ENCODE results near the gene SLC22A23. TPM values are rescaled to one million over a fixed set of nuclear protein-coding genes. Genes with fewer than 3 reads are reported as not detected.
A peak's percentile ranks its signal among the peaks of the same experiment; 100 is the strongest.

SLC22A23 gene
- polyA plus RNA-seq, 1 donor (not counting 4 experiments of a cell fraction or from before 2014, with no cell fraction given): 4.3 TPM

- Histone ChIP-seq H2AFZ (ENCODE audit: control insufficient read depth, low read length) (no peak overlapping the region), H4K20me1 (ENCODE audit: control insufficient read depth, extremely low read depth, insufficient read depth, low read length) (no peaks in the 10 kb centered on the region), H3K9ac (ENCODE audit: control insufficient read depth, extremely low read depth, insufficient read depth, low read length) (no peak overlapping the region), H3K27ac (ENCODE audit: control insufficient read depth, insufficient read depth, low read length) (no peak overlapping the region), H3K4me1 (ENCODE audit: control insufficient read depth, extremely low read depth, insufficient read depth, low read length) (peaks cover 19% of the 10 kb centered on the region), H3K27me3 (ENCODE audit: control insufficient read depth, extremely low read depth, insufficient read depth, low read length) (peaks cover 5% of the 10 kb centered on the region), H3K9me3 (ENCODE audit: control insufficient read depth, low read depth, low read length) (no peaks in the 10 kb centered on the region), H3K79me2 (ENCODE audit: control insufficient read depth, insufficient read depth, low read length) (no peaks in the 10 kb centered on the region), H3K36me3 (ENCODE audit: control insufficient read depth in 2 of 2, extremely low read depth in 1 of 2, insufficient read depth in 2 of 2, low read length in 2 of 2) (no peaks in the 10 kb centered on the region), H3K9me1 (ENCODE audit: control insufficient read depth, extremely low read depth, insufficient read depth, low read length) (no peaks in the 10 kb centered on the region), H3K4me2 (ENCODE audit: control insufficient read depth, extremely low read depth, insufficient read depth, low read depth, low read length) (peak overlapping the region; percentile 23), H3K4me3 (ENCODE audit: control insufficient read depth in 2 of 3, extremely low read depth in 1 of 3, insufficient read depth in 2 of 3, low read depth in 1 of 3, low read length in 3 of 3) (no peak overlapping the region)
- DNase-seq (ENCODE audit: low read depth, low spot score): no peak
- dilution Hi-C loops (cut with MboI; ENCODE audit: extremely low pct_ligation_motif_present, low sequenced_read_pairs): no loop called here
- FAIRE-seq: no peak
- no peak for TF ChIP-seq EZH2 (IDR thresholded peaks at IDR 0.05; ENCODE audit: low read length)
- no peak for TF ChIP-seq CTCF (optimal IDR thresholded peaks at IDR 0.05 in 1 of 3, IDR thresholded peaks at IDR 0.05 in 1 of 3, conservative IDR thresholded peaks at IDR 0.05 in 1 of 3; ENCODE audit: extremely low read depth in 1 of 3, insufficient read depth in 2 of 3, low read length in 3 of 3)
Observed at GRCh38 chr6:3252369-3252768, 204.5 kb downstream of the SLC22A23 start.

GRCh38 chr6:3251462-3252314 is 205.2 kb downstream of the SLC22A23 start:
- Histone ChIP-seq H4K20me1 (ENCODE audit: control insufficient read depth, extremely low read depth, insufficient read depth, low read length) (no peaks in the 10 kb centered on the region), H2AFZ (ENCODE audit: control insufficient read depth, low read length) (no peak overlapping the region), H3K4me2 (ENCODE audit: control insufficient read depth, extremely low read depth, insufficient read depth, low read depth, low read length) (peak overlapping the region; percentile 42), H3K36me3 (ENCODE audit: control insufficient read depth in 2 of 2, extremely low read depth in 1 of 2, insufficient read depth in 2 of 2, low read length in 2 of 2) (no peaks in the 10 kb centered on the region), H3K4me1 (ENCODE audit: control insufficient read depth, extremely low read depth, insufficient read depth, low read length) (peaks cover 22% of the 10 kb centered on the region), H3K9me3 (ENCODE audit: control insufficient read depth, low read depth, low read length) (no peaks in the 10 kb centered on the region), H3K27me3 (ENCODE audit: control insufficient read depth, extremely low read depth, insufficient read depth, low read length) (peaks cover 8% of the 10 kb centered on the region), H3K27ac (ENCODE audit: control insufficient read depth, insufficient read depth, low read length) (no peak overlapping the region), H3K79me2 (ENCODE audit: control insufficient read depth, insufficient read depth, low read length) (no peaks in the 10 kb centered on the region), H3K9me1 (ENCODE audit: control insufficient read depth, extremely low read depth, insufficient read depth, low read length) (no peaks in the 10 kb centered on the region), H3K9ac (ENCODE audit: control insufficient read depth, extremely low read depth, insufficient read depth, low read length) (no peak overlapping the region), H3K4me3 (ENCODE audit: control insufficient read depth in 2 of 3, extremely low read depth in 1 of 3, insufficient read depth in 2 of 3, low read depth in 1 of 3, low read length in 3 of 3) (no peak overlapping the region)
- FAIRE-seq (peak; percentile 65), DNase-seq (ENCODE audit: low read depth, low spot score) (peak; percentile 28)
- TF ChIP-seq CTCF (optimal IDR thresholded peaks at IDR 0.05 in 1 of 3, IDR thresholded peaks at IDR 0.05 in 1 of 3, conservative IDR thresholded peaks at IDR 0.05 in 1 of 3; ENCODE audit: extremely low read depth in 1 of 3, insufficient read depth in 2 of 3, low read length in 3 of 3) (peak; percentile 93 to 99 (median 95)), EZH2 (IDR thresholded peaks at IDR 0.05; ENCODE audit: low read length) (no peak)
- dilution Hi-C loops (cut with MboI; ENCODE audit: extremely low pct_ligation_motif_present, low sequenced_read_pairs): no loop called here

Data from keratinocyte (primary cell).